Measurements from ENCODE around the gene LDAH.

The LDAH gene

DNA sequence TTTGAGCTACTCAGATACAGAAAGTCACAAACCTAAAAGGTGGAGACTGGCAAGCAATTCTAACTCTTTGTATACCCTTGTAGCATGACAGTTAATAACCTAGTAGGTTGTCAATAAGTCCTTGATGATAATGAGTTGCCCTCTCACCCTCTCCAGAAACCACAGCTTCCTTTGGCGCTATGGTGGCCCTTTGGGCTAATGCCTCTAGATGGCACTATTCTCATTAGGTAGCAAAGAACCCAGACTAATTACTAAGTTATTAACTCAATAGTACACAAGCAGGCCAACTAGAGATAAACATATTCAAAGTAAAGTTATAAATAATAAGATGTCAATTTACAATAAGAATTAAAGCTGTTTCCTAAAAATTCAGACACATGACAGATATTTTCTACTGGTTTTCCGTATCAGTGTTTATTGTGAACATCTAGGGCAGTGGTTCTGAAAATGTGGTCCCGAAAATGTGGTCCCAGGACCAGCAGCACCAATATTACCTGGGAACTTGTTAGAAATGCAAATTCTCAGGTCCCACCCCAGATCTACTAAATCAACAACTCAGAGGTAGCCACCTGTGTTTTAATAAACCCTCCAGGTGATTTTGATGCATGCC is 41.1 kb downstream of the LDAH start:
- DNase-seq (ENCODE audit: low read depth in 2 of 2): no peak

DNA sequence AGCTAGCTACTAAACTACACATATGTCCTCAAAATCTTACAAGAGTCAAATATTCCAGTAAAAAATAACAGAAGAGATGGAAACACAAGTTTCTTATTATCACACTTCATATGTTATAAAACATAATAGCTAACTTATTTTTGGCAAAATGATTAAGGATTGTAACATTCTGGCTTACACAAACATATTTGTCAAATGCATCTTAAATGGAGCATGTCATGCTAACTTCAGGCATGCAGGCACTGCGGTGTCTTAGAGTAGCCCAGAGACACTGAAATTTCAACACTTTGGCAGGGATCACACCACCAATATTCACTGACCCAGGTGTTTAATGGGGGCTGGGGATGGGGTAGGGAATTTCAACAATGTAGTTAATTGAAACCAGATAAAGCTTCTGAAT is 51.6 kb downstream of the LDAH start:
- no peak for DNase-seq (ENCODE audit: low read depth in 2 of 2)

DNA sequence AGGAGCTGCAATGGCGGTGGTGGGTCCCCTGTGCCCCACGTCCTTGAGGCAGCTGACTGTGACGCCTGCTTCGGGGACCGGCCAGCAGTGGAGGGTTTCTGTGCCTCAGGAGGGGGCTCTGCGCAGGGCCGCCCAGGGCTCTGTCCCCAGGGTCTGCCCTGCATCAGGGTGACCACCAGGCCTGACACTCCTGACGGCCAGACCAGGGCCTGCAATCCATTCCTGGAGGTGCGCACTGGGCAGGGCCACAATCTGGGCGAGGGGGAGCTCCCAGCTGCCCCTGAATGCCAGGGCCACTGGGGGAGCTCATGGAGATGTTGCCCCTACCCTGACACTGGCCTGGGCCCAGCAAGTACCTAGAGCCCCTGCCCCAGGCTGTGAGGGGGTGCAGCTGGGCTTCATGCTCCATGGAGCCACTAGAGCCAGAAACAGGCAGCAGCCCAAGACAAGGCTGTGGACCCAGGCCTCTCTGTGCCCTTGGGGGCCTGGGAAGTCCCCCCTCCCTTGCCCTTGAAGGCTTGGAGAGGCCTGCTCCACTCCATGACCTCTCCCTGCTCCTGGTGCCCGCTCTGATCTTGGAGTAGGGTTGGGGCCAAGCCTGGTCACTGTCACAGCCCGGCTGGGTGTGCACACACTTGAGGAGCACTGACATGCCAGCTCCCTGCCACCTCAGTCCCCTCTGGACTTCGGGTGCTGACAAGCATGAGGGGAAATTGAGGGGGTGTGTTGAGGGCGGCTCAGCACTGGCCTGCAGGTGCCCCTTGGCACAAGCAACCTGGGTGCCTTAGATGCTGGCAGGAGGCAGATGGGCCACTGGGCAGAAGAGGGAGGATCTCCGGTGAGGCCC is 55.9 kb downstream of the LDAH start:
- no peak for DNase-seq (ENCODE audit: low read depth in 2 of 2)

DNA sequence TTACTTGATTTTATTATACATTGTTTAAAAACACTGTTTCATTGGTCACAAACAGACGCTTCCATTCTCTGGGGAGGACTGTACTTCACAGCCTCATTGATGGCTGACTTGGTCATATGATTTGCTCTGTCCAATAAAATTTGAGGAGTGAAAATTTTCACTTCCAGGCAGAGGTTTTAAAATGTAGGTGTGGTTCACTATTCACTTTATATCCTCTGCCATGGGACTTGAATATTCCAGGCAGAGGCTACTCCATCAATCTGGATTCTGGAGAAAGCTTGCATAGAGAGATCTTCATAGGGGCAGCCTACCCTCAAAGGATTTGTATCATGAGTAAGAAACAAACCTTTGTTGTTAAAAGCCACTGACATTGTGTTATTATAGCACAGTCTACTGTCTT is 56.7 kb downstream of the LDAH start:
- no peak for DNase-seq (ENCODE audit: low read depth in 2 of 2)

DNA sequence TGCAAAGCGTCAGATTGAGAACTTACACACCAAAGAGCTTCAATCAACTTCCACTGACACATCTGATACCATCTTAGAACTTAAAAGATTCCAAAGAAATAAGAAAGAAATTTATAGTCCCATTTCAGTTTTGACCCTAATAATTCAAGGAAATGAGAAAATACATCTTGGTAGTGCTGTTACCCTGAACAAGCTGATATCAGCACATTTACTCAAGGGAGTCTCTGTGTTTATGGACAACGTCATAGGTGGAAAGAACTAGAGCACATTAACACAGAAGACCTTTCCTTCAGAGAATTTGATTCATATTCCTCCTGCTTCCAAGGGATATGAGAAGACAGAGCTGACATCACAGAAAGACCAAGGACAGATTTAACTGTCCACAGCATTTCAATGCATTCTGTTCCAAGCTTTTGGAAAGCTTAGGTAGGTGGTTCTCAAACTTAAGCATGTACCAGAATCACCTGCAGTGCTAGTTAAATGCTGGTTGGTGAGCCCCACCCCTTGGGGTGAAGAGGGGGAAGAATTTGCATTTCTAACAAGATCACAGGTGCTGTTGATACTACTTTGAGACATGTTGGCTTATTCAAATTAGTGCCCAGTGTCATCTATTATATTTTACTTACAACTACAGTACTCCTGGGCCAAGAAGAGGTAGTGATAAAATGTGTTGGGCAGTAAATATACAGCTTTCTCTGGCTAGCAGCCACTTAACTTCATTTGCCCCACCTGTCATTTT is 59.8 kb downstream of the LDAH start:
- DNase-seq (ENCODE audit: low read depth in 2 of 2): no peak

DNA sequence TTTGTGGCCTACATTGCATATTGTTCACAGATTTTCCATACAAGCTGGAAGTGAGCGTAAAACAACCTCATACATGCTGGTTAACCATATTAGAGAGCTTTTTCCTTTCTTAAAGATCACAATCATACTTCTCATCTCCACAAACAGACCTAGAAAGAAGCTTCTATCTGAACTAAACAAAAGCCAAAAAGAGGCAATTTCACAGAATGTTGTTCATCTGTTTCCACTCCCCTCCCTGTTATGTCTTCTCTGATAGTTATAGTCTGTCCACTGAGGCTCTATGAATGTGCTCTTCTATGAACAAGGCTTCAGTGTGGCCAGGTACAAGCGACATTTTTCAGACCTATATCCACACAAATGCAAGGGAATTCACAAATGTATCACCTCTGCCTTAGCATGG is 63.4 kb downstream of the LDAH start:
- no peak for DNase-seq (ENCODE audit: low read depth in 2 of 2)

GRCh38 chr2:20758997-20759396 is 63.9 kb downstream of the LDAH start:
- DNase-seq (ENCODE audit: low read depth in 2 of 2): no peak

GRCh38 chr2:20757405-20758090 is 65.4 kb downstream of the LDAH start:
- DNase-seq (ENCODE audit: low read depth in 2 of 2): no peak

- DNase-seq (ENCODE audit: low read depth in 2 of 2): no peak
These were observed 67.6 kb downstream of the LDAH start for GRCh38 chr2:20755132-20755800.

DNA sequence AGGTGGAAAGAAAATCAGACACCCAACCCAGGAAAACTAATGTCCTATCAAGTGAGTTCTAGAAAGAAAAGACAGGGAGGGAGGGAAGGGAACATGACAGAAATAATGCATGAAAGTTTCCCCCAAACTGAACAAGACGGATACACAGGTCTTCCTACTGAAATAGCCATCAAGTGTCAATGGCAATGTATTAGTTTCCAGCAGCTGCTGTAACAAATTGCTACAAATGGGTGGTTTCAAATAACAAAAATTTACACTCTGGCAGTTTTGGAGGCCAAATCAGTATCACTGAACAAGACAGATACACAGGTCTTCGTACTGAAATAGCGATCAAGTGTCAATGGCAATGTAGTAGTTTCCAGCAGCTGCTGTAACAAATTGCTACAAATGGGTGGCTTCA is 70.6 kb downstream of the LDAH start:
- no peak for DNase-seq (ENCODE audit: low read depth in 2 of 2)

DNA sequence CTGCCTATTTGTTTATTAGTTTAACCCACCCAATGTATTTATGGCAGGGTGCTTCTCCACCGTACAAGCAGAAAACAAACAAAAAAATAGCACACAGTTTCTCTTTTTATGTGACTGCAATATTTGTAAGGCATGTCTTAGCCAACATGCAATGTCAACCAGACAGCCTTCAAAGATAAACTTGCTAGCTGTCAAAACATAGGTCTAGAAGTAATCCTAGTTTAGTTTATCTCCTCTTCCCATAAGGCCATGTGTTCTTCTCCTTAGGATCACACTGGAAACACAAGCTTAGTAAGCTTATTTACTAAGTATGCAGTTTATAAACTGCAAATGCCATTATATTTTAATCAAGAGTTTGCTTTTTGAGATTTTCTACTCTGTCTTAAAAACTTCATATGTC is 75.6 kb downstream of the LDAH start:
- DNase-seq (ENCODE audit: low read depth in 2 of 2): no peak

DNA sequence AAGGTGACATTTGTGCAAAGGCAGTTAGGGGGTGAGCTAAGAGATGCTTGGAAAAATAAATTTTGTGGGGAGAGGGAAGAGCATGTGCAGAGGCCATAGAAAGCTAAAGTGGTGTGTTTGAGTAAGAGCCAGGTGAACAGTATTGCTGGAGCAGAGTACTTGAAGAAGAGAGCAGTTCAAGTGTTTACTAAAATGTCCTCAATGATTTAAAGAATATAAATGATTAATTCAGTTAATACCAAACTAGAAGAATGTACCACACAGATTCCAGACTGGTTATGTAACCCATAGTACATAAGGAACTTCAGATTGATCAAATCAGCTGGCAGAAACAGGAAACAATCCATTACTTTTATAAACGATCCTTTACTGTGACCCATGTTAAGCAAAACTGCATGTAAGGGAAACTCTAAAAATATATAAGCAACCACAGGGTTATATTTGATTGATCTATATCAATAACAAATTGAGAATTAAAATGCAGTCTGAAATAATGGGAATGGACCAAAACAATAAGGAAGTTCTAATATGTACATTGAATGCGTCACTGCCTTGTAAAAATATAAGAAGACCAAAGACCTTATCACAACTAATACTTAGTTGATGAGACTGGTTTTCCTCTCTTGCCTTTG is 76.9 kb downstream of the LDAH start:
- DNase-seq (ENCODE audit: low read depth in 2 of 2): no peak

DNA sequence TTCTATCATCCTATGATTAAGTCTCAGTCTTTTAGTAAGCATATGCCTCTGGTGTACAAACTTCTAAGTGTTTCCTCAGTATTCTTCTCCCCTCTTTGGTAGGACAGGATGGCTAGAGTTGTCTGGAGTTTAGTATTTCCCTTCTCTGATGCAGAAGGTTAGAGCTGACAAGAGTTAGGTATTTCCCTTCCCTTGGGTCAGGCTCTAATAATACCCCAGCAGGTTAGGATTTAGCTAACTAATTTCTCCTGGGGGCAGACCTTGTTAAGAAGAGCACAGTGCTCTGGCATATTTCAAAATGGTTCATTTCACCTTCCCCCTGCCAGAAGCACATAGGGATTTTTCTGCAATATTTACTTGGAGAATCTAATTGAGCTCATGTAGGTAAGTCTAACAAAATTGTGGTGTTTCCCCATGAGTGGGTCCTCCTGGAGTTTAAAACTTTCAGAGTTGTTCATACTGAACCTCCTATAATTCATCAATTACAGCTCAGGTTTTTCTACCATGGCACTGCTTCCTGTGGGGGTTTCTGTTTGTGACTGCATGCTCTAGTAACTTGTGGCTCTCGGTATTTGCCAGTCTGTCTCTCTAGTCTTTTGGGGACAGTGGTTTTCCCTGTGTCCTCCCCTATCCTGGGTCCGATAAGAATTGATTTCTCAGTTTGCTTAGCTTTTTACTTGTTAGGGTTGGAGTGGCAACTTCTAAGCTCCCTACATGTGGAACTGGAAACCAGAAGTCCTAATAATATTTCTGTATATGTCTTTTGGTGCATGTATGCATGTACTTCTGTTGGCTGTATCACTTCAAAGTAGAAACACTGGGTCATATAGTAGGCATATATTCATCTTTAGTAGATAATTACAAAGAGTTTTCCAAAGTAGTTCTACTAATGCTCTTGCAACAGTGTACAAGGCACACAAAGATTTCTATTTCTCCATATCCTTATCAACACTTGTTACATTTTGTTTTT is 78.2 kb downstream of the LDAH start:
- no peak for DNase-seq (ENCODE audit: low read depth in 2 of 2)

DNA sequence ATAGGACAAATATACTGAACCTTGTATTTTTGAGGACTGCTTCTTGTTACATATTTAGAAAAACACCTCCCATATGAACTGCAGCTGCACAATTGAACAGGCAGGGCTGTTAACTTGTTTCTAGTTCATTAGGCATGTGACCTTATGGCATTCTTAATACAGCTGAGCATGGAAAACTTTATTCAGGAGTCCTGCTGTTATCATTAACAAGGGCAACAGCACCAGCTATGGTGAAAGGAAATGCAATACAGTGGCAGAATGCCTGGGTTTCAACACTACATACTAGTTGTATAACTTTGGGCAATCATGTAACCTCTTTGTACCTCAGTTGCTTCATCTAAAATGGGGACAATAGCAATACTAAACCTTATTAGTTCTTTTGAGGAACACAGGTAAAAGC is 84.1 kb downstream of the LDAH start:
- DNase-seq (ENCODE audit: low read depth in 2 of 2): no peak

- DNase-seq (ENCODE audit: low read depth in 2 of 2): no peak
These were observed 85.4 kb downstream of the LDAH start for GRCh38 chr2:20737505-20737904.

GRCh38 chr2:20728114-20728758 is 94.7 kb downstream of the LDAH start:
- DNase-seq (ENCODE audit: low read depth in 2 of 2): no peak

DNA sequence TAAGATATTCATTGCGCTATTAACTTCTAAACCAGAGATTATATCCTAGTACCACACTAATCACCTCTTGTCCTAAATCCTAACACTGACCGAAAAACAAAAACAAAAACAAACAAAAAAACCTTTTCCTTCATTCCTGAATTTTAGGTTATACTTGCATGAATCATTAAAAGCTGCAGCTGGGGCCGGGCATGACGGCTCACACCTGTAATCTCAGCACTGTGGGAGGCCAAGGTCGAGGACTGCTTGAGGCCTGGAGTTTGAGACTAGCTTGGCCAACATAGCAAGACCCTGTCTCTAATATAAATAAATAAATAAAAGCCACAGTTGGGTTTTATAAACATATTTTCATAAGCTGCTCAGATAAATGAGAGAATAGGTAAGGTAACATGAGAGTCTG is 96.0 kb downstream of the LDAH start:
- no peak for DNase-seq (ENCODE audit: low read depth in 2 of 2)

GRCh38 chr2:20725782-20726181 is 97.1 kb downstream of the LDAH start:
- DNase-seq (ENCODE audit: low read depth in 2 of 2): no peak

- no peak for DNase-seq (ENCODE audit: low read depth in 2 of 2)
These were observed 98.3 kb downstream of the LDAH start for GRCh38 chr2:20724500-20725053.
